NCI-H2107 treated with DMSO at 0.1 percent for 48 hours (cell line): ENCODE results near the gene APOL4.
A peak's percentile ranks its signal among the peaks of the same experiment; 100 is the strongest.
"Not testable (repeated sequence)": the region's sequence is repeated elsewhere in the genome, so short reads cannot be mapped to it uniquely, and the experiment has no call there.

Experiments
- DNase-seq: peaks from one replicate; lab custom pipeline; 2025; ENCODE audit not compliant: unreplicated experiment; lab: John Stamatoyannopoulos, UW

Gene APOL4, protein sequence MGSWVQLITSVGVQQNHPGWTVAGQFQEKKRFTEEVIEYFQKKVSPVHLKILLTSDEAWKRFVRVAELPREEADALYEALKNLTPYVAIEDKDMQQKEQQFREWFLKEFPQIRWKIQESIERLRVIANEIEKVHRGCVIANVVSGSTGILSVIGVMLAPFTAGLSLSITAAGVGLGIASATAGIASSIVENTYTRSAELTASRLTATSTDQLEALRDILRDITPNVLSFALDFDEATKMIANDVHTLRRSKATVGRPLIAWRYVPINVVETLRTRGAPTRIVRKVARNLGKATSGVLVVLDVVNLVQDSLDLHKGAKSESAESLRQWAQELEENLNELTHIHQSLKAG

GRCh38 chr22:36201630-36202319 is at the start of gene APOL4:
Gene APOL4 (minus strand): TSS chr22:36201809. CDS start chr22:36201734, 75 bp downstream.
- no peak for DNase-seq

DNA sequence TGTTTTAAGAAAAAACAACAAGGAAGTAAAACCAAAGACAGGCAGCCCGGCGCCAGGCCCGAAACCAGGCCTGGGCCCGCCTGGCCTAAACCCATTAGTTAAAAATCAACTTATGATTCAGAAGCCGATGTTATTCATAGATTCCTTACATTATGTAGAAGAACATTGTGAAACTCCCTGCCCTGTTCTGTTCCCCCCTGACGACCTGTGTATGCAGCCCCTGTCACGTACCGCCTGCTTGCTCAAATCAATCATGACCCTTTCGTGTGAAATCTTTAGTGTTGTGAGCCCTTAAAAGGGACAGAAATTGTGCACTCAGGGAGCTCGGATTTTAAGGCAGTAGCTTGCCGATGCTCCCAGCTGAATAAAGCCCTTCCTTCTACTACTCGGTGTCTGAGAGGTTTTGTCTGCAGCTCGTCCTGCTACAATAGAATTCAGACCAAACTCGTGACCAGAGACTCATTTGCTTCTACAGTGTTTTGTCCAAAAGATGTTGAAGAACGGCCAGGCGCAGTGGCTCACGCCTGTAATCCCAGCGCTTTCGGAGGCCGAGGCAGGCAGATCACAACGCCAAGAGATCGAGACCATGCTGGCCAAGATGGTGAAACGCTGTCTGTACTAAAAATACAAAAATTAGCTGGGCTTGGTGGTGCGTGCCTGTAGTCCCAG is 48.8 kb upstream of the APOL4 start:
- not testable (repeated sequence) for DNase-seq

GRCh38 chr22:36249160-36249559 is 47.6 kb upstream of the APOL4 start:
- DNase-seq: no peak

- DNase-seq: no peak
Measured at GRCh38 chr22:36247955-36248354, 46.3 kb upstream of the APOL4 start.

DNA sequence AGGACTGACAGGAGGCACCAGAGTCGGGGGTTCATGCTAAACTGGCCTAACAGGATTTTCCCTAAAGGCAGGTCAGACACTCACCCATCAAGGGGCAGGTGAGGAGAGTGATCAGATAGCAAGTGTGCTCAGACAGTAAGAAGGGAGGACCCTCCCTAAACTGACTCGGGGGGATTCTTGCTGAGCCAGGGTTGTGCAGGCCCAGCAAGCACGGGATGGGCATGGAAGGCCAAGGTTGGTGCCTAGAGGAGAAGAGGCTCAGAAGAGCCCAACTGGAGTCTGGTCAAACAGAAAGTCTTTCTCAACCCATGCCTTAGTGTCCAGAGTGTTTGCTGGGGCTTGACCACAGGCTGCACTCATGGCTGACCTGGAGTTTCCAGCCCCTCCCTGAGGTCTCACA is 45.1 kb upstream of the APOL4 start:
- DNase-seq: no peak

DNA sequence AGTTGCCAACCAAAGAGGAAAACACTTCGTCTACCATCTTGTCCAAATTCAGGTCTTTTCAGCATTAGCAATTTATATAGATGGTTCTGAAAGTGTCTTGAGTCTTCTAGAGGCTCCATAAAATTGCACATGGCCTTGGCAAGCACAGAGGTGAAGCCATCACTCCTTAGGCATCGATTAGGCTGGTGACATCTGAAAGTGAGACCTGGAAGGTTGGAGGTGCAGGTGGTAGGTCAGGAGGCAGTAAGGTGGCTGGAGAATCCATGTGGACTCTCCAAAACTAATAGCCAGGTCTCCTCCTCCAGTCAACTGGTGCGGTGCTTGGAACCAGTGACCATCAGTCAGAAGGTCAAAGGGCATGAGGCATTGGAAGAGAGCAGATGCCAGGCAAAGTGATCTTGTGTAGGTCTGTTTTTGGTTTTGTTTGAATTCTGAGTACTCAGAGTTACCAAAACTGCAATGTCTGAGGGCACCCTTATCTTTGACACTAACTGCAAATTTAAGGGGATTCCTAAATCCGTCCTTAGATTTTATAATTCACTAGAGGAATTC is 44.3 kb upstream of the APOL4 start:
- DNase-seq: no peak

- no peak for DNase-seq
Measured at GRCh38 chr22:36244522-36245391, 43.1 kb upstream of the APOL4 start.

DNA sequence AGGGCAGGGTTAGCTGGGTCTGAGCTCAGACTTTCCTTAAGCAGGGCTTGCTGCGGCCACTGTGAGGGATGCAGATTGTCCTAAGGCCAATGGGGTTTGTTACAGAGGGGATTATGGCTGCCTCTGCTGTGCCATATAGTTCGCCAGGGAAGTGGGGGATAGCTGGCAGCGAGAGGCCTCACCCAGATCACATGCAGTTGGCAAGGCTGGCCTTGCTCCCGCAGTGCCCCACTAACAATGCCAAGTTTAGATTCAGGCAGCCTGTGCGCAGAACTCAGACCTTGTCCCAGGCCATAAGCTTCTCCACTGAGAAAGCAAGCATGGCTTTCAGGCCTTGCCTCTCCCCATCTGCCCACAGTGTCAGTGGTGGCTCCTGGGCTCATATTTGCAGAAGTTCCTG is 42.4 kb upstream of the APOL4 start:
- no peak for DNase-seq

DNA sequence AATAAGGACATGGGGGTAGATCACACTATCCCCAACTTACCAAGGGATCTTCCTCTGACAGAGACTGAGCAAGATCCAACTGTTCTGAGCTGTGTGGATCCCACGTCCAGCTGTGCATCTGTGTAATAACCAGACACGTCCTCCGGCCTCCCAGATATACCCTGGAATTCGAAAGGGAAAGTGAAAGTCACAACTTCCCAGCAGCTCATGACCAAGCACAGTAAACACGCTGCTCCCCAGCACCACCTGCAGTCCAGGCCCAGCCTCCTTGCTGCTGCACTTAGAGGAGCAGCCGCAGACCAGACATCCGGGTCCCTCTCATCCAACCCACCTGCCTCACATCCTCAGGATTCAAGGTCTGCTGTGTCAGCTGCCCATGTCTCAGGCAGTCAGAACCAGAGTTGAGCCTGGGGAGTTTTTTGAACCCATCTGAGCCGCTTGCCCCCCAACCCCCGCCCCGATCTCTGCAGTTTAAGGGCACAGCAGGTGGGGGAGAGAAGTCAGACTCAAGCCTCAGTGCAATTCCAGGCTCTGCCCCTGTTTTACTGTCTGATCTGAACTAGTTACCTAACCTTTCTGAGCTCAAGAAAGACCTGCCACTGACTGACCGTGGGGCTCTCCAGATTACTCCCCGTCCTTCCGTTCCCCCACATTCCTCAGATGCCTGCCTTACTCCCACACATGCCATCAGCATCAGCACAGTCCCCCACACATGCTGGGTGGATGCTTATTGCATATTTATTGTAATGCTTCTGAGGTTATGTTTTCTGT is 38.0 kb upstream of the APOL4 start, which contains the start of gene APOL2:
TSS of gene APOL2 (minus strand) at position 127 of the 771 bp plus-strand sequence. CDS start 6,365 bp downstream, outside the sequence.
- peak; percentile 90 for DNase-seq

DNA sequence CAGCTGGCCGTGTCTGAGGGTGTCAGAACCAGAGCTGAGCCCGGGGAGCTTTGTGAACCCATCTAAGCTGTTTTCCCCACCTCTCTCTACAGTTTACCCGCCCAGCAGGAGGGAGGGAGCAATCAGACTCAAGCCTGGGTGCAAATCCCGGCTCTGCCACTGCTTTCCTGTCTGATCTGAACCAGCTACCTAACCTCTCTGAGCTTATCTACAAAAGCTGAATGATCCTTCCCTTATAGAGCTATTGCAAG is 37.5 kb upstream of the APOL4 start:
- DNase-seq: no peak

GRCh38 chr22:36238373-36239149 is 37.0 kb upstream of the APOL4 start:
- DNase-seq: no peak

GRCh38 chr22:36237462-36238372 is 36.1 kb upstream of the APOL4 start:
- peak; percentile 9 for DNase-seq

DNA sequence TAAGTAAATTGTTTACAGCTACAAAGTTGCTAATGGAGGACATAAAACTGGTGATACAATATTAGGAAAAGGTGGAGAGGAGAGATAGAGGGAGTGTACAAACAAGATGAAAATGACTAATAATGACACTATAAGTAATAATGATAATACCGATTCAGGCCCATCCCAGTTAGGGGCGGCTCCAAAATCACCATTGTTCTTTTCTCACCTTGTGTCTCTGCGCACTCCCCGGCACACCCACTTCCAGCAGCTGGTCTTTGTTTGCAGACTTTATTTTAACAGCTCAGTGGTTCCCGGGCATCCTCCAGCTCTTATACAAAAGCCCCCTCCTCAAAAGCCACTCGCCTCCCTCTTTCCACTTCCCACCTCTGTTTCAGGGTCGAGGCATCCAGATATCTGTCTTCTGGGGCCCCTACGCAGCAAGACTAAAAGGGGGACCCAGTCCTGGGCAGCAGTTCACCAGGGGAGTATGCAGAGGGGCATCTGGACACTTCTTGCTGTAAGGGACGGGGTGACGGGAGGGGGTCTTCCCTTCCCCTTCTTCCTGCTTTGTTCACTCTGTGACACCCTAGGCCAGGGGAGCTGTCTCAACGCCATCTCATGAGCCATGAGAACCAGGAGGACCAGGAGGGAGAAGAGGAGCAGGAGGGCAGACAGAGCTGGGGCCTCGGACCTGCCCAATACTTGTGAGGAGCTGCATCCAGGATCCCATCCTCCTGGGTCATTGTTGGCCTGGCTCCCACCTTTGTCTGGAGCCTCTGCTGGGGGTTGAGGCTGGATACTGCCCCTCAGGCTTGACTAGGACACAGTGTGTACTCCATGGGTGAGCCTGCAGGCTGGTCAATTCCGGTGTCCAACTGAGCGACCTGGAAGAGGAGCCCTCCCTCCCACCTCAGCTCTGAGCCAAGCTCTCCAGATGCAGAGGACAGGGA is 35.0 kb upstream of the APOL4 start:
- DNase-seq: no peak

GRCh38 chr22:36235585-36235984 is 34.0 kb upstream of the APOL4 start:
- no peak for DNase-seq

GRCh38 chr22:36234919-36235318 is 33.3 kb upstream of the APOL4 start:
- DNase-seq: no peak

GRCh38 chr22:36234213-36234612 is 32.6 kb upstream of the APOL4 start:
- DNase-seq: no peak

- no peak for DNase-seq
Measured at GRCh38 chr22:36233796-36234195, 32.2 kb upstream of the APOL4 start.
